Sigmoid colon (tissue), 7 donors: ENCODE data around the gene SHISAL1. TPM values are rescaled to one million over a fixed set of nuclear protein-coding genes. Genes with fewer than 3 reads are reported as not detected.

ENCODE experiments used
- DNase-seq: peaks from one replicate; pipeline ENCODE4 v3.0.0-alpha.2; 2019
- H3K27ac ChIP-seq, 4 donors: fragments of 200-600 bp; sonication (generic); one replicate each; pipeline ENCODE4 v1.5.1; 2016 to 2019; ENCODE audit warnings: mild to moderate bottlenecking in 1 of 4
- H3K27me3 ChIP-seq, 3 donors: fragments of 200-600 bp; sonication (generic); one replicate each; pipeline ENCODE4 v1.5.1; 2019; ENCODE audit warnings: mild to moderate bottlenecking in 1 of 3
- H3K36me3 ChIP-seq, 4 donors: fragments of 200-600 bp; sonication (generic); one replicate each; pipeline ENCODE4 v1.5.1; 2016 to 2019
- H3K4me1 ChIP-seq, 4 donors: fragments of 200-600 bp; sonication (generic); one replicate each; pipeline ENCODE4 v1.5.1; 2017 to 2019
- H3K4me3 ChIP-seq, 4 donors: fragments of 200-600 bp; sonication (generic); one replicate each; pipeline ENCODE4 v1.5.1; 2017 to 2019; ENCODE audit warnings: mild to moderate bottlenecking in 2 of 4, moderate library complexity in 1 of 4
- H3K9me3 ChIP-seq, 4 donors: fragments of 200-600 bp in 3 of 4; sonication (generic) in 3 of 4; one replicate each; pipeline versions ENCODE4 v1.5.1 to v1.6.1; 2013 to 2019
- EP300 ChIP-seq, 4 donors: sonication (generic); formaldehyde crosslinking; IDR thresholded peaks; one replicate each; pipeline ENCODE4 v1.6.1; 2017; ENCODE audit warnings: antibody characterized with exemption in 4 of 4
- POLR2A ChIP-seq, 2 donors: fragments of 450-650 bp; IDR thresholded peaks; one replicate each; pipeline ENCODE4 v1.6.1; 2016; ENCODE audit warnings: antibody characterized with exemption in 2 of 2, mild to moderate bottlenecking in 2 of 2, moderate library complexity in 2 of 2
- POLR2AphosphoS5 ChIP-seq, 4 donors: sonication (generic); formaldehyde crosslinking; IDR thresholded peaks; one replicate each; pipeline ENCODE4 v1.6.1; 2017; ENCODE audit warnings: antibody characterized with exemption in 4 of 4
- WGBS, 2 donors: extraction: QIAGEN DNeasy Blood & Tissue Kit; methylation state at CpG; one replicate each; pipeline ENCODE4 v1.1.7; 2013; 5-methylcytosine and 5-hydroxymethylcytosine counted together
- intact Hi-C: fragments of 100-400 bp; cut with DNase I; formaldehyde crosslinking; loops from one replicate; pipeline ENCODE4 v1.15.1; 2023
- polyA plus RNA-seq, 3 donors: library from polyadenylated mRNA; stranded (reverse); fragments of 200-250 nt; gene quantifications; one replicate each; pipeline ENCODE4 v1.2.3, GENCODE V29; 2013
- total RNA-seq, 4 donors: library from RNA; depleted of rRNA; stranded (reverse); fragments of >200 nt; gene quantifications; one replicate each; pipeline ENCODE4 v1.1.0, GENCODE V29; 2016
- TF ChIP-seq, protein P1 (sequence below), 4 experiments: fragments of 450-650 bp in 3 of 4; fragments of 200-600 bp in 1 of 4; IDR thresholded peaks; one replicate each; pipeline ENCODE4 v1.5.1; 2016 to 2019; ENCODE audit warnings: antibody characterized with exemption in 4 of 4, mild to moderate bottlenecking in 3 of 4, moderate library complexity in 2 of 4
- donor health status: healthy with polysubstance abuse.
- donor health status: Bipolar disorder and iron deficiency.
- donor health status: healthy.

The SHISAL1 gene
- total and polyA plus RNA-seq, 7 donors = 0.23 to 32.4 (median 20.7) TPM

DNA sequence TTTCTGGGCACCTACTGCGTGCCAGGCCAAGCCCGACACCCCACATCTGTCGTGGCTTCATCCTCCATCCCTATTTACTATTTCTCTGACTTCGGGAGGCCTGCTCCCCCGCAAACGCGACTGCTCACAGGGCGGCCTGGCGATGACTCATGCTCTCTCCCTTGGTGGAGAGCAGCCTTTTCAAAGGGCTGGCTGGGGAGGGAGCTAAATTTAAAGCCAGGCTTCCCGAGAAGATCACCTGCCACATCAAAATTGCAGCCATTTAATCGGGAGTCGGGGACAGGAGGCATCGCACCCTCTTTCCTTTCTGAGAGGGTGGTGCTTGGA is 24.9 kb upstream of the SHISAL1 start:
- TF ChIP-seq POLR2AphosphoS5 (IDR thresholded peaks at IDR 0.05) (no peak), EP300 (IDR thresholded peaks at IDR 0.05) (no peak), POLR2A (IDR thresholded peaks at IDR 0.05) (no peak)
- TF ChIP-seq, protein P1, sequence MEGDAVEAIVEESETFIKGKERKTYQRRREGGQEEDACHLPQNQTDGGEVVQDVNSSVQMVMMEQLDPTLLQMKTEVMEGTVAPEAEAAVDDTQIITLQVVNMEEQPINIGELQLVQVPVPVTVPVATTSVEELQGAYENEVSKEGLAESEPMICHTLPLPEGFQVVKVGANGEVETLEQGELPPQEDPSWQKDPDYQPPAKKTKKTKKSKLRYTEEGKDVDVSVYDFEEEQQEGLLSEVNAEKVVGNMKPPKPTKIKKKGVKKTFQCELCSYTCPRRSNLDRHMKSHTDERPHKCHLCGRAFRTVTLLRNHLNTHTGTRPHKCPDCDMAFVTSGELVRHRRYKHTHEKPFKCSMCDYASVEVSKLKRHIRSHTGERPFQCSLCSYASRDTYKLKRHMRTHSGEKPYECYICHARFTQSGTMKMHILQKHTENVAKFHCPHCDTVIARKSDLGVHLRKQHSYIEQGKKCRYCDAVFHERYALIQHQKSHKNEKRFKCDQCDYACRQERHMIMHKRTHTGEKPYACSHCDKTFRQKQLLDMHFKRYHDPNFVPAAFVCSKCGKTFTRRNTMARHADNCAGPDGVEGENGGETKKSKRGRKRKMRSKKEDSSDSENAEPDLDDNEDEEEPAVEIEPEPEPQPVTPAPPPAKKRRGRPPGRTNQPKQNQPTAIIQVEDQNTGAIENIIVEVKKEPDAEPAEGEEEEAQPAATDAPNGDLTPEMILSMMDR (IDR thresholded peaks at IDR 0.05) = no peak

DNA sequence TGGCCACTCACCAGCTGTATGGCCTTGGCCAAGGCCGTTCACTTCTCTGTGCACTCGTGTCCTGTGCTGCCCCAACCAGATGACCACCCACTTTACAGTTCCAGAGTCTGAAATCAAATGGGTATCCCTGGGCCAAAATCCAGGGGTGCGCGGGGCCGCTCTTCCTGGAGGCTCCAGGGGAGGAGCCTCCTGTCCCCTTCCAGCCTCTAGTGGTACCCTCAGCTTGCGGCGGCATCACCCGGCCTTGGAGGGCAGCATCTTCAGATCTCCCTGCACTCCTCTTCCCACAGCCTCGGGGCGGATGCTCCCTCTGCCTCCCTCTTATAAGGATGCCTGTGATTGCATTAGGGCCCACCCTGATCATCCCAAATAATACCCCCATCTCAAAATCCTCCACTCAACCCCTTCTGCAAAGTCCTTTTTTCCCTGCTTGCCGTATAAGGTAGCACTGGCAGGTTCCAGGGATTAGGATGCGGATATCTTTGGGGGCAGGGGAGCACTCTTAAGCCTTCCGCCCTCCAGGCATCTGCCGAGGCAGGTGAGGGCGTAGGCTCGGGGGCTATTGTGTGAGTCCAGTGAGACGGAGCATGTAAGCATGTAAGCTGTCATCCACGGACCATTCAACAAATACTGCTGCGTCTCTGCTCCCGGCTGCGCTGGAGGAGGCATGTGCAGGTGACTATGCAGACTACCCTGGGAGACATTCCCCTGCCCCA is 24.4 kb upstream of the SHISAL1 start:
- Histone ChIP-seq H3K4me1 (peaks cover 0 to 38% (median 35%) of the 10 kb centered on the region in 4 donors), H3K27ac (peak overlapping the region in 2 of 4 donors; percentile 58 to 74), H3K27me3 (peaks cover 0 to 3% (median 0%) of the 10 kb centered on the region in 3 donors), H3K9me3 (no peaks in the 10 kb centered on the region), H3K4me3 (no peak overlapping the region), H3K36me3 (no peaks in the 10 kb centered on the region)
- no peak for TF ChIP-seq POLR2AphosphoS5 (IDR thresholded peaks at IDR 0.05)
- TF ChIP-seq, protein P1 (IDR thresholded peaks at IDR 0.05) = no peak
- TF ChIP-seq POLR2A (IDR thresholded peaks at IDR 0.05) = no peak
- TF ChIP-seq EP300 (IDR thresholded peaks at IDR 0.05) = no peak
- WGBS, 2 donors = 68 to 73% methylated on average over 21 of the region's 21 CpGs
- intact Hi-C loops = loop anchor here (10.0 kb wide), 1 partner anchor 192 kb away; no protein-coding TSS in a partner anchor
- peak; percentile 60 for DNase-seq

More for the DNA sequence above, 24.9 kb upstream of the SHISAL1 start:
- Histone ChIP-seq H3K27me3 (peaks cover 0 to under 1% (median 0%) of the 10 kb centered on the region in 3 donors), H3K9me3 (no peaks in the 10 kb centered on the region), H3K36me3 (no peaks in the 10 kb centered on the region), H3K4me3 (no peak overlapping the region), H3K4me1 (peaks cover 0 to 41% (median 39%) of the 10 kb centered on the region in 4 donors), H3K27ac (peak overlapping the region in 3 of 4 donors; percentile 35 to 74 (median 58))
- peak; percentile 86 for DNase-seq
- intact Hi-C loops = loop anchor here (10.0 kb wide), 1 partner anchor 193 kb away; no protein-coding TSS in a partner anchor
- 35 to 40% methylated on average over 13 of the region's 13 CpGs for WGBS, 2 donors

DNA sequence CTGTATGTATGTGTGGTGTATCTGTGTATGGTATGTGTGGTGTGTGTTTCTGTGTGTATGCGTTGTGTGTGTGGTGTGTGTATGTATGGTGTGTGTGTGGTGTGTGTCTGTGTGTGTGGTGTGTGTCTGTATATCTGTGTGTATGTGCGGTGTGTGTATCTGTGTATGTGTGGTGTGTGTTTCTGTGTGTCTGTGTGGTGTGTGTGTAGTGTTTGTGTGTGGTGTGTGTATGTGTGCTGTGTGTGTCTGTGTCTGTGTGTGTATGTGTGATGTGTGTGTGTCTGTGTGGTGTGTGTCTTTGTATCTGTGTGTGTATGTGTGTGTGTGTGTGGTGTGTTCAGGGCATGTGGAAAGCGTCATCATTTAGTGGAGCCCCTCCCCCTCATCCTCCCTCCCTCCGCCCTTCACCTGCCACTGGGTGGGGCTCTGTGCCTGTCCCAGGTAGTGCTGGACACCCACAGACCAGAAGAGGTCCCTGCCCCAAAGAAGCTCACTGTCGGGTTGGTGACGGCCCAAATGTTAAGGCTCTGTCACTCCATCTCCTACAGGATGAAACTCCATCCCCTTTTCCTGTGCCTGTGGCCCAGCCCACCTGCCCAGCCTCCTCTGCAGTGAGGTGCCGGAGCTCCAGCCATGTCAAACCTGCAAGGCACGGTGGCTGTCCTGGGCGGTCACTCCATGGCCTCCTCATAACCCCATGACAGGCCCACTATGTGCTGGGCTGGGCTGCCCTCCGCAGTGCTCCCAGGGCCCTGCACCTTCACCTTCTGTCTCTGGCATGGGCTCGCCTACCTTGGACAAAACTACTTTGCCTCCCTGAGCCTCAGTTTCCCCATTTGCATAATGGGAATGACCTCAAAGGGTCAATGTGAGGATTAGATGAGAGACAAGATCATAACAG is 23.4 kb upstream of the SHISAL1 start:
- Histone ChIP-seq H3K4me3 (no peak overlapping the region), H3K9me3 (no peaks in the 10 kb centered on the region), H3K27me3 (peaks cover 0 to 3% (median 3%) of the 10 kb centered on the region in 3 donors), H3K4me1 (peaks cover 0 to 30% (median 28%) of the 10 kb centered on the region in 4 donors), H3K27ac (peak overlapping the region in 1 of 4 donors; percentile 74), H3K36me3 (no peaks in the 10 kb centered on the region)
- intact Hi-C loops = loop anchor here (10.0 kb wide), 1 partner anchor 191 kb away; no protein-coding TSS in a partner anchor
- no peak for DNase-seq
- TF ChIP-seq, protein P1 (IDR thresholded peaks at IDR 0.05) = no peak
- TF ChIP-seq POLR2A (IDR thresholded peaks at IDR 0.05) (no peak), POLR2AphosphoS5 (IDR thresholded peaks at IDR 0.05) (no peak), EP300 (IDR thresholded peaks at IDR 0.05) (no peak)
- 55 to 69% methylated on average over 11 of the region's 11 CpGs for WGBS, 2 donors

DNA sequence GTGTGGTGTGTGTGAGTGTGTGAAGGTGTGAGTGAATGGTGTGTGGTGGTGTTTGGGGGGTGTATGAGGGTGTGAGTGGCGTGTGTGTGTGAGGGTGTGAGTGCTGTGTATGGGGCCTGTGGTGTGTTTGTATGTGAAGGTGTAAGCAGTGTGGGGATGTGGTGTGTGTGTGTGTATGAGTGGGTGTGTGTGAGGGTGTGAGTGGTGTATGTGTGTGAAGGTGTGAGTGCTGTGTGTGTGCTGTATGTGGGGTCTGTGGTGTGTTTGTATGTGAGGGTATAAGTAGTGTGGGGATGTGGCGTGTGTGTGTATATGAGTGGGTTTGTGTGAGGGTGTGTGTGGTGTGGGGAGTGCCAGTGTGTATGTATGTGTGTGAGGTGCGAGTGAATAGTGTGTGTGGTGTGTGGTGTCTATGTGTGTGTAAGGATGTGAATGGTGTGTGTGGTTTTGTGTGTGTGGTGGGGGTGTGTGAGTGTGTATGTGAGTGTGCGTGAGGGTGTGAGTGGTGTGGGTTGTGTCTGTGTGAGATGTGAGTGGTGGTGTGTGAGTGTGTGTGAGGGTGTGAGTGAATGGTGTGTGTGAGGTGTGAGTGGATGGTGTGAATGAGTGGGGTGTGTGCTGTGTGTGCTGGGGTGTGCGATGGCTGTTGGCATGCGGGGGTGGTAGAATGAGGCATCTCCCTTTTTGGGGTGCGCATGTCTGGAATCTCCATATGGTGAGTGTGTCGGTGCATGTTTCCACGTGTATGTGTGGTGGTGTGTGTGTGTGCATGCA is 22.5 kb upstream of the SHISAL1 start:
- Histone ChIP-seq H3K9me3 (no peaks in the 10 kb centered on the region), H3K36me3 (no peaks in the 10 kb centered on the region), H3K4me1 (peaks cover 0 to 32% (median 30%) of the 10 kb centered on the region in 4 donors), H3K4me3 (no peak overlapping the region), H3K27me3 (peaks cover 0 to 4% (median 3%) of the 10 kb centered on the region in 3 donors), H3K27ac (no peak overlapping the region)
- no peak for DNase-seq
- TF ChIP-seq, protein P1 (IDR thresholded peaks at IDR 0.05) = no peak
- TF ChIP-seq EP300 (IDR thresholded peaks at IDR 0.05) (no peak), POLR2AphosphoS5 (IDR thresholded peaks at IDR 0.05) (no peak), POLR2A (IDR thresholded peaks at IDR 0.05) (no peak)
- WGBS, 2 donors = 91 to 93% methylated on average over 9 of the region's 9 CpGs
- intact Hi-C loops = loop anchor here (10.0 kb wide), 1 partner anchor 190 kb away; no protein-coding TSS in a partner anchor
